ENCODE data around the gene ALPG.
"Not testable (repeated sequence)": the region's sequence is repeated elsewhere in the genome, so short reads cannot be mapped to it uniquely, and the experiment has no call there.

ALPG gene

GRCh38 chr2:232418466-232419244 is 12.0 kb downstream of the ALPG start:
- in situ Hi-C loops (cut with MboI; ENCODE audit: low sequenced_read_pairs) = no loop called here

- in situ Hi-C loops (cut with MboI; ENCODE audit: low sequenced_read_pairs) = no loop called here
Observed at GRCh38 chr2:232419245-232420072, 12.8 kb downstream of the ALPG start.

GRCh38 chr2:232420073-232420454 is 13.4 kb downstream of the ALPG start:
- in situ Hi-C loops (cut with MboI; ENCODE audit: low sequenced_read_pairs) = no loop called here

- in situ Hi-C loops (cut with MboI; ENCODE audit: low sequenced_read_pairs) = no loop called here
Observed at GRCh38 chr2:232420463-232421188, 14.0 kb downstream of the ALPG start.

- in situ Hi-C loops (cut with MboI; ENCODE audit: low sequenced_read_pairs) = no loop called here
Observed at GRCh38 chr2:232421189-232421785, 14.6 kb downstream of the ALPG start.

- in situ Hi-C loops (cut with MboI; ENCODE audit: low sequenced_read_pairs) = no loop called here
Observed at GRCh38 chr2:232422051-232422450, 15.4 kb downstream of the ALPG start.

- in situ Hi-C loops (cut with MboI; ENCODE audit: low sequenced_read_pairs) = not testable (repeated sequence)
Observed at GRCh38 chr2:232422996-232423395, 16.4 kb downstream of the ALPG start.

GRCh38 chr2:232423407-232423806 is 16.8 kb downstream of the ALPG start:
- in situ Hi-C loops (cut with MboI; ENCODE audit: low sequenced_read_pairs) = not testable (repeated sequence)

GRCh38 chr2:232431705-232432590 is 25.3 kb downstream of the ALPG start:
- in situ Hi-C loops (cut with MboI; ENCODE audit: low sequenced_read_pairs) = loop anchor here (25.0 kb wide), 1 partner anchor 520 kb away; no protein-coding TSS in a partner anchor

- in situ Hi-C loops (cut with MboI; ENCODE audit: low sequenced_read_pairs) = loop anchor here (25.0 kb wide), 1 partner anchor 520 kb away; no protein-coding TSS in a partner anchor
Observed at GRCh38 chr2:232432598-232433184, 26.0 kb downstream of the ALPG start.

- in situ Hi-C loops (cut with MboI; ENCODE audit: low sequenced_read_pairs) = loop anchor here (25.0 kb wide), 1 partner anchor 521 kb away; no protein-coding TSS in a partner anchor
Observed at GRCh38 chr2:232433622-232434021, 27.0 kb downstream of the ALPG start.

- in situ Hi-C loops (cut with MboI; ENCODE audit: low sequenced_read_pairs) = loop anchor here (25.0 kb wide), 1 partner anchor 522 kb away; no protein-coding TSS in a partner anchor
Observed at GRCh38 chr2:232434091-232434490, 27.4 kb downstream of the ALPG start.

- in situ Hi-C loops (cut with MboI; ENCODE audit: low sequenced_read_pairs) = loop anchor here (25.0 kb wide), 1 partner anchor 522 kb away; no protein-coding TSS in a partner anchor
Observed at GRCh38 chr2:232434563-232435374, 28.1 kb downstream of the ALPG start.

- in situ Hi-C loops (cut with MboI; ENCODE audit: low sequenced_read_pairs) = loop anchor here (25.0 kb wide), 1 partner anchor 523 kb away; no protein-coding TSS in a partner anchor
Observed at GRCh38 chr2:232435375-232435648, 28.7 kb downstream of the ALPG start.

GRCh38 chr2:232435805-232436204 is 29.2 kb downstream of the ALPG start:
- in situ Hi-C loops (cut with MboI; ENCODE audit: low sequenced_read_pairs) = loop anchor here (25.0 kb wide), 1 partner anchor 524 kb away; no protein-coding TSS in a partner anchor

- in situ Hi-C loops (cut with MboI; ENCODE audit: low sequenced_read_pairs) = loop anchor here (25.0 kb wide), 1 partner anchor 524 kb away; no protein-coding TSS in a partner anchor
Observed at GRCh38 chr2:232436381-232437194, 29.9 kb downstream of the ALPG start.

GRCh38 chr2:232437195-232437571 is 30.5 kb downstream of the ALPG start:
- in situ Hi-C loops (cut with MboI; ENCODE audit: low sequenced_read_pairs) = loop anchor here (25.0 kb wide), 1 partner anchor 525 kb away; no protein-coding TSS in a partner anchor

Data from HL-60/S4 treated with retinoic acid at 250 ng/mL for 4 days and 3 days (cell line).